ENCODE results near the gene UQCRC2.
"Not testable (repeated sequence)": the region's sequence is repeated elsewhere in the genome, so short reads cannot be mapped to it uniquely, and the experiment has no call there.

UQCRC2 gene

GRCh38 chr16:22008215-22009059 is 55.3 kb downstream of the UQCRC2 start:
- no peak for DNase-seq (ENCODE audit: low read depth in 2 of 2, low spot score in 1 of 2)

- no peak for DNase-seq (ENCODE audit: low read depth in 2 of 2, low spot score in 1 of 2)
Observed at GRCh38 chr16:22010902-22011301, 57.7 kb downstream of the UQCRC2 start.

- DNase-seq (ENCODE audit: low read depth in 2 of 2, low spot score in 1 of 2) = no peak
Observed at GRCh38 chr16:22012241-22012640, 59.1 kb downstream of the UQCRC2 start.

GRCh38 chr16:22013486-22013885 is 60.3 kb downstream of the UQCRC2 start:
- DNase-seq (ENCODE audit: low read depth in 2 of 2, low spot score in 1 of 2) = no peak

- DNase-seq (ENCODE audit: low read depth in 2 of 2, low spot score in 1 of 2) = no peak
Observed at GRCh38 chr16:22014271-22014873, 61.2 kb downstream of the UQCRC2 start.

GRCh38 chr16:22016927-22017326 is 63.8 kb downstream of the UQCRC2 start:
- no peak for DNase-seq (ENCODE audit: low read depth in 2 of 2, low spot score in 1 of 2)

GRCh38 chr16:22018559-22018958 is 65.4 kb downstream of the UQCRC2 start:
- no peak for DNase-seq (ENCODE audit: low read depth in 2 of 2, low spot score in 1 of 2)

- DNase-seq (ENCODE audit: low read depth in 2 of 2, low spot score in 1 of 2) = no peak
Observed at GRCh38 chr16:22022151-22022550, 69.0 kb downstream of the UQCRC2 start.

GRCh38 chr16:22023505-22023904 is 70.3 kb downstream of the UQCRC2 start:
- no peak for DNase-seq (ENCODE audit: low read depth in 2 of 2, low spot score in 1 of 2)

GRCh38 chr16:22024785-22025184 is 71.6 kb downstream of the UQCRC2 start:
- not testable (repeated sequence) for DNase-seq (ENCODE audit: low read depth in 2 of 2, low spot score in 1 of 2)

- no peak for DNase-seq (ENCODE audit: low read depth in 2 of 2, low spot score in 1 of 2)
Observed at GRCh38 chr16:22027633-22028032, 74.5 kb downstream of the UQCRC2 start.

GRCh38 chr16:22029632-22030031 is 76.5 kb downstream of the UQCRC2 start:
- DNase-seq (ENCODE audit: low read depth in 2 of 2, low spot score in 1 of 2) = no peak

- DNase-seq (ENCODE audit: low read depth in 2 of 2, low spot score in 1 of 2) = no peak
Observed at GRCh38 chr16:22030087-22030812, 77.1 kb downstream of the UQCRC2 start.

GRCh38 chr16:22031483-22032083 is 78.4 kb downstream of the UQCRC2 start:
- no peak for DNase-seq (ENCODE audit: low read depth in 2 of 2, low spot score in 1 of 2)

Data from stimulated activated CD8-positive, alpha-beta memory T cell treated with anti-CD3 and anti-CD28 coated beads, Interleukin-4, amount 100 ng/mL, for 4 hours (primary cell).